NCI-H2196 (cell line): Measurements from ENCODE around the gene DHH.

ENCODE experiments used
- DNase-seq: peaks from one replicate; lab custom pipeline; 2025; ENCODE audit not compliant: unreplicated experiment; lab: John Stamatoyannopoulos, UW

DHH gene

GRCh38 chr12:49109641-49110463 lies 15.3 kb upstream of the DHH start:
- no peak for DNase-seq

- DNase-seq, result no peak
These were observed 14.4 kb upstream of the DHH start for GRCh38 chr12:49108958-49109404.

- no peak for DNase-seq
These were observed 11.0 kb upstream of the DHH start for GRCh38 chr12:49105504-49106084.

GRCh38 chr12:49104822-49105221 lies 10.2 kb upstream of the DHH start:
- DNase-seq, result no peak

GRCh38 chr12:49100380-49100779 lies 5.8 kb upstream of the DHH start:
- no peak for DNase-seq

GRCh38 chr12:49098703-49099102 lies 4.1 kb upstream of the DHH start:
- DNase-seq, result no peak

- peak; percentile 41 for DNase-seq
These were observed 3.4 kb upstream of the DHH start for GRCh38 chr12:49098035-49098451.

- DNase-seq, result no peak
These were observed 2.8 kb upstream of the DHH start for GRCh38 chr12:49097381-49097780.

- DNase-seq, result no peak
These were observed 369 bp upstream of the DHH start for GRCh38 chr12:49094975-49095365.

GRCh38 chr12:49093792-49094159 lies 825 bp downstream of the DHH start:
- no peak for DNase-seq

- DNase-seq, result no peak
These were observed 1.7 kb downstream of the DHH start for GRCh38 chr12:49092816-49093406.

GRCh38 chr12:49092086-49092815 lies 2.4 kb downstream of the DHH start:
- DNase-seq, result no peak

- DNase-seq, result no peak
These were observed 2.8 kb downstream of the DHH start for GRCh38 chr12:49091836-49092085.

GRCh38 chr12:49091056-49091835 lies 3.4 kb downstream of the DHH start:
- no peak for DNase-seq

- DNase-seq, result no peak
These were observed 4.5 kb downstream of the DHH start for GRCh38 chr12:49089821-49090773.

GRCh38 chr12:49088932-49089330 lies 5.7 kb downstream of the DHH start:
- DNase-seq, result no peak

GRCh38 chr12:49088150-49088931 lies 6.3 kb downstream of the DHH start:
- DNase-seq, result peak; percentile 92

- no peak for DNase-seq
These were observed 8.5 kb downstream of the DHH start for GRCh38 chr12:49086116-49086515.

GRCh38 chr12:49084438-49084837 lies 10.2 kb downstream of the DHH start:
- DNase-seq, result no peak
